ENCODE results near the gene PRR23B.
"Not testable (repeated sequence)": the region's sequence is repeated elsewhere in the genome, so short reads cannot be mapped to it uniquely, and the experiment has no call there.

PRR23B gene

GRCh38 chr3:139020868-139021234 lies at the start of gene PRR23B:
PRR23B (minus strand) TSS chr3:139020926; CDS start chr3:139020661, 265 bp downstream.
- TF ChIP-seq JUND (IDR thresholded peaks at IDR 0.05; ENCODE audit: low read depth) = no peak
- no peak for DNase-seq (ENCODE audit: low read depth in 1 of 2, low spot score in 1 of 2)
- in situ Hi-C loops (cut with HindIII; ENCODE audit: low pct_unique_long_range_greater_than_20kb, low sequenced_read_pairs) = no loop called here

- no peak for TF ChIP-seq JUND (IDR thresholded peaks at IDR 0.05; ENCODE audit: low read depth)
- no peak for DNase-seq (ENCODE audit: low read depth in 1 of 2, low spot score in 1 of 2)
- in situ Hi-C loops (cut with HindIII; ENCODE audit: low pct_unique_long_range_greater_than_20kb, low sequenced_read_pairs) = no loop called here
Observed at GRCh38 chr3:139062918-139063317, 42.2 kb upstream of the PRR23B start.

- no peak for TF ChIP-seq JUND (IDR thresholded peaks at IDR 0.05; ENCODE audit: low read depth)
- no peak for DNase-seq (ENCODE audit: low read depth in 1 of 2, low spot score in 1 of 2)
- in situ Hi-C loops (cut with HindIII; ENCODE audit: low pct_unique_long_range_greater_than_20kb, low sequenced_read_pairs) = no loop called here
Observed at GRCh38 chr3:139052802-139053600, 32.3 kb upstream of the PRR23B start.

- TF ChIP-seq JUND (IDR thresholded peaks at IDR 0.05; ENCODE audit: low read depth) = no peak
- DNase-seq (ENCODE audit: low read depth in 1 of 2, low spot score in 1 of 2) = no peak
- in situ Hi-C loops (cut with HindIII; ENCODE audit: low pct_unique_long_range_greater_than_20kb, low sequenced_read_pairs) = no loop called here
Observed at GRCh38 chr3:139044366-139045210, 23.9 kb upstream of the PRR23B start, which contains the start of gene PRR23C. PRR23C (minus strand) TSS chr3:139044892; CDS start chr3:139044620, 272 bp downstream.

- TF ChIP-seq JUND (IDR thresholded peaks at IDR 0.05; ENCODE audit: low read depth) = no peak
- no peak for DNase-seq (ENCODE audit: low read depth in 1 of 2, low spot score in 1 of 2)
- in situ Hi-C loops (cut with HindIII; ENCODE audit: low pct_unique_long_range_greater_than_20kb, low sequenced_read_pairs) = no loop called here
Observed at GRCh38 chr3:139043554-139044365, 23.0 kb upstream of the PRR23B start.

- no peak for DNase-seq (ENCODE audit: low read depth in 1 of 2, low spot score in 1 of 2)
- no peak for TF ChIP-seq JUND (IDR thresholded peaks at IDR 0.05; ENCODE audit: low read depth)
- in situ Hi-C loops (cut with HindIII; ENCODE audit: low pct_unique_long_range_greater_than_20kb, low sequenced_read_pairs) = no loop called here
Observed at GRCh38 chr3:139037478-139037877, 16.8 kb upstream of the PRR23B start.

- no peak for DNase-seq (ENCODE audit: low read depth in 1 of 2, low spot score in 1 of 2)
- in situ Hi-C loops (cut with HindIII; ENCODE audit: low pct_unique_long_range_greater_than_20kb, low sequenced_read_pairs) = no loop called here
- no peak for TF ChIP-seq JUND (IDR thresholded peaks at IDR 0.05; ENCODE audit: low read depth)
Observed at GRCh38 chr3:139032326-139033002, 11.7 kb upstream of the PRR23B start.

GRCh38 chr3:139030576-139030975 lies 9.8 kb upstream of the PRR23B start:
- DNase-seq (ENCODE audit: low read depth in 1 of 2, low spot score in 1 of 2); in situ Hi-C loops (cut with HindIII; ENCODE audit: low pct_unique_long_range_greater_than_20kb, low sequenced_read_pairs): not testable (repeated sequence)

- TF ChIP-seq JUND (IDR thresholded peaks at IDR 0.05; ENCODE audit: low read depth) = no peak
- DNase-seq (ENCODE audit: low read depth in 1 of 2, low spot score in 1 of 2) = no peak
- in situ Hi-C loops (cut with HindIII; ENCODE audit: low pct_unique_long_range_greater_than_20kb, low sequenced_read_pairs) = no loop called here
Observed at GRCh38 chr3:139024968-139025367, 4.2 kb upstream of the PRR23B start.

- no peak for DNase-seq (ENCODE audit: low read depth in 1 of 2, low spot score in 1 of 2)
- in situ Hi-C loops (cut with HindIII; ENCODE audit: low pct_unique_long_range_greater_than_20kb, low sequenced_read_pairs) = no loop called here
- no peak for TF ChIP-seq JUND (IDR thresholded peaks at IDR 0.05; ENCODE audit: low read depth)
Observed at GRCh38 chr3:139020036-139020867, 474 bp downstream of the PRR23B start.

GRCh38 chr3:139016430-139017048 lies 4.2 kb downstream of the PRR23B start:
- TF ChIP-seq JUND (IDR thresholded peaks at IDR 0.05; ENCODE audit: low read depth) = no peak
- no peak for DNase-seq (ENCODE audit: low read depth in 1 of 2, low spot score in 1 of 2)
- in situ Hi-C loops (cut with HindIII; ENCODE audit: low pct_unique_long_range_greater_than_20kb, low sequenced_read_pairs) = no loop called here
